ENCODE data around the gene MRPL19. TPM values are rescaled to one million over a fixed set of nuclear protein-coding genes. Genes with fewer than 3 reads are reported as not detected.

The MRPL19 gene
- total RNA-seq, 2 donors from 2014 or later: 36.0 to 42.4 TPM

GRCh38 chr2:75637568-75637967 is 9.0 kb upstream of the MRPL19 start:
- TF ChIP-seq CTCF (IDR thresholded peaks at IDR 0.05): no peak
- H3K36me3 ChIP-seq: no peaks in the 10 kb centered on the region
- H3K4me3 ChIP-seq: no peak overlapping the region
- ATAC-seq (ENCODE audit: insufficient number of reproducible peaks, low FRiP score, low read depth) (no peak), DNase-seq (ENCODE audit: low spot score) (no peak)
- no peak overlapping the region for H3K27ac ChIP-seq
- H3K4me1 ChIP-seq (ENCODE audit: control insufficient read depth in 1 of 2, low read depth in 2 of 2): peaks cover 0 to 4% of the 10 kb centered on the region in 2 donors
- H3K9me3 ChIP-seq: no peaks in the 10 kb centered on the region
- H3K27me3 ChIP-seq (replicated peaks; ENCODE audit: insufficient read depth): no peaks in the 10 kb centered on the region

GRCh38 chr2:75640621-75641121 is 5.9 kb upstream of the MRPL19 start:
- peaks cover 0 to 4% of the 10 kb centered on the region in 2 donors for H3K4me1 ChIP-seq (ENCODE audit: control insufficient read depth in 1 of 2, low read depth in 2 of 2)
- DNase-seq (ENCODE audit: low spot score) (no peak), ATAC-seq (ENCODE audit: insufficient number of reproducible peaks, low FRiP score, low read depth) (no peak)
- H3K27ac ChIP-seq: no peak overlapping the region
- H3K9me3 ChIP-seq: no peaks in the 10 kb centered on the region
- H3K27me3 ChIP-seq (replicated peaks; ENCODE audit: insufficient read depth): no peaks in the 10 kb centered on the region
- no peak overlapping the region for H3K4me3 ChIP-seq
- no peaks in the 10 kb centered on the region for H3K36me3 ChIP-seq
- peak; percentile 91 for TF ChIP-seq CTCF (IDR thresholded peaks at IDR 0.05)

GRCh38 chr2:75641587-75641986 is 5.0 kb upstream of the MRPL19 start:
- no peaks in the 10 kb centered on the region for H3K9me3 ChIP-seq
- H3K27me3 ChIP-seq (replicated peaks; ENCODE audit: insufficient read depth): no peaks in the 10 kb centered on the region
- no peak overlapping the region for H3K27ac ChIP-seq
- ATAC-seq (ENCODE audit: insufficient number of reproducible peaks, low FRiP score, low read depth) (no peak), DNase-seq (ENCODE audit: low spot score) (no peak)
- no peak for TF ChIP-seq CTCF (IDR thresholded peaks at IDR 0.05)
- no peak overlapping the region for H3K4me3 ChIP-seq
- no peaks in the 10 kb centered on the region for H3K36me3 ChIP-seq
- peaks cover 0 to 4% of the 10 kb centered on the region in 2 donors for H3K4me1 ChIP-seq (ENCODE audit: control insufficient read depth in 1 of 2, low read depth in 2 of 2)

GRCh38 chr2:75643980-75644379 is 2.6 kb upstream of the MRPL19 start:
- no peak for ATAC-seq (ENCODE audit: insufficient number of reproducible peaks, low FRiP score, low read depth)
- TF ChIP-seq CTCF (IDR thresholded peaks at IDR 0.05): no peak

GRCh38 chr2:75645643-75646042 is 940 bp upstream of the MRPL19 start:
- DNase-seq (ENCODE audit: low spot score) (no peak), ATAC-seq (ENCODE audit: insufficient number of reproducible peaks, low FRiP score, low read depth) (no peak)
- TF ChIP-seq CTCF (IDR thresholded peaks at IDR 0.05): no peak
- H3K9me3 ChIP-seq: no peaks in the 10 kb centered on the region
- no peak overlapping the region for H3K27ac ChIP-seq
- no peak overlapping the region for H3K4me3 ChIP-seq
- no peaks in the 10 kb centered on the region for H3K27me3 ChIP-seq (replicated peaks; ENCODE audit: insufficient read depth)
- peaks cover 4 to 14% of the 10 kb centered on the region in 2 donors for H3K4me1 ChIP-seq (ENCODE audit: control insufficient read depth in 1 of 2, low read depth in 2 of 2)
- H3K36me3 ChIP-seq: no peaks in the 10 kb centered on the region

More at GRCh38 chr2:75643980-75644379, 2.6 kb upstream of the MRPL19 start:
- H3K9me3 ChIP-seq: no peaks in the 10 kb centered on the region
- no peaks in the 10 kb centered on the region for H3K36me3 ChIP-seq
- peaks cover 4 to 14% of the 10 kb centered on the region in 2 donors for H3K4me1 ChIP-seq (ENCODE audit: control insufficient read depth in 1 of 2, low read depth in 2 of 2)
- no peak for DNase-seq (ENCODE audit: low spot score)
- H3K27me3 ChIP-seq (replicated peaks; ENCODE audit: insufficient read depth): no peaks in the 10 kb centered on the region
- no peak overlapping the region for H3K4me3 ChIP-seq
- H3K27ac ChIP-seq: no peak overlapping the region

Data from thoracic aorta (tissue), 2 donors.